ENCODE measurements around the gene TOM1L2. TPM values are rescaled to one million over a fixed set of nuclear protein-coding genes. Genes with fewer than 3 reads are reported as not detected.
"Not testable (repeated sequence)": the region's sequence is repeated elsewhere in the genome, so short reads cannot be mapped to it uniquely, and the experiment has no call there.

The TOM1L2 gene
- total RNA-seq, 1 experiment from 2014 or later = 40.7 TPM

GRCh38 chr17:17924131-17924856 is 47.9 kb downstream of the TOM1L2 start:
- DNase-seq (ENCODE audit: low spot score) = no peak

GRCh38 chr17:17922070-17922614 is 50.1 kb downstream of the TOM1L2 start:
- DNase-seq (ENCODE audit: low spot score) = peak; percentile 72

- DNase-seq (ENCODE audit: low spot score) = peak; percentile 96
Measured at GRCh38 chr17:17921192-17922069, 50.8 kb downstream of the TOM1L2 start.

- peak; percentile 77 for DNase-seq (ENCODE audit: low spot score)
Measured at GRCh38 chr17:17919169-17920107, 52.8 kb downstream of the TOM1L2 start.

GRCh38 chr17:17917394-17917793 is 54.8 kb downstream of the TOM1L2 start:
- no peak for DNase-seq (ENCODE audit: low spot score)

- DNase-seq (ENCODE audit: low spot score) = no peak
Measured at GRCh38 chr17:17915183-17915582, 57.0 kb downstream of the TOM1L2 start.

- peak; percentile 98 for DNase-seq (ENCODE audit: low spot score)
Measured at GRCh38 chr17:17913695-17914332, 58.4 kb downstream of the TOM1L2 start.

GRCh38 chr17:17912336-17912735 is 59.9 kb downstream of the TOM1L2 start:
- not testable (repeated sequence) for DNase-seq (ENCODE audit: low spot score)

GRCh38 chr17:17911001-17911613 is 61.1 kb downstream of the TOM1L2 start:
- no peak for DNase-seq (ENCODE audit: low spot score)

- no peak for DNase-seq (ENCODE audit: low spot score)
Measured at GRCh38 chr17:17910060-17910459, 62.1 kb downstream of the TOM1L2 start.

GRCh38 chr17:17909078-17909477 is 63.1 kb downstream of the TOM1L2 start:
- DNase-seq (ENCODE audit: low spot score) = no peak

GRCh38 chr17:17907469-17907868 is 64.7 kb downstream of the TOM1L2 start:
- DNase-seq (ENCODE audit: low spot score) = no peak

GRCh38 chr17:17906418-17907215 is 65.6 kb downstream of the TOM1L2 start:
- DNase-seq (ENCODE audit: low spot score) = no peak

- DNase-seq (ENCODE audit: low spot score) = no peak
Measured at GRCh38 chr17:17905036-17905320, 67.2 kb downstream of the TOM1L2 start.

- no peak for DNase-seq (ENCODE audit: low spot score)
Measured at GRCh38 chr17:17904166-17905035, 67.8 kb downstream of the TOM1L2 start.

GRCh38 chr17:17902877-17903276 is 69.3 kb downstream of the TOM1L2 start:
- no peak for DNase-seq (ENCODE audit: low spot score)

GRCh38 chr17:17902376-17902775 is 69.8 kb downstream of the TOM1L2 start:
- no peak for DNase-seq (ENCODE audit: low spot score)

GRCh38 chr17:17900615-17901520 is 71.3 kb downstream of the TOM1L2 start:
- DNase-seq (ENCODE audit: low spot score) = peak; percentile 99
